Eye (tissue), 1 donor: Measurements from ENCODE around the gene BEND3.
"Not testable (repeated sequence)": the region's sequence is repeated elsewhere in the genome, so short reads cannot be mapped to it uniquely, and the experiment has no call there.

Experiments used
- DNase-seq: peaks from one replicate; pipeline ENCODE4 v3.0.0-alpha.2; 2015

The BEND3 gene

DNA sequence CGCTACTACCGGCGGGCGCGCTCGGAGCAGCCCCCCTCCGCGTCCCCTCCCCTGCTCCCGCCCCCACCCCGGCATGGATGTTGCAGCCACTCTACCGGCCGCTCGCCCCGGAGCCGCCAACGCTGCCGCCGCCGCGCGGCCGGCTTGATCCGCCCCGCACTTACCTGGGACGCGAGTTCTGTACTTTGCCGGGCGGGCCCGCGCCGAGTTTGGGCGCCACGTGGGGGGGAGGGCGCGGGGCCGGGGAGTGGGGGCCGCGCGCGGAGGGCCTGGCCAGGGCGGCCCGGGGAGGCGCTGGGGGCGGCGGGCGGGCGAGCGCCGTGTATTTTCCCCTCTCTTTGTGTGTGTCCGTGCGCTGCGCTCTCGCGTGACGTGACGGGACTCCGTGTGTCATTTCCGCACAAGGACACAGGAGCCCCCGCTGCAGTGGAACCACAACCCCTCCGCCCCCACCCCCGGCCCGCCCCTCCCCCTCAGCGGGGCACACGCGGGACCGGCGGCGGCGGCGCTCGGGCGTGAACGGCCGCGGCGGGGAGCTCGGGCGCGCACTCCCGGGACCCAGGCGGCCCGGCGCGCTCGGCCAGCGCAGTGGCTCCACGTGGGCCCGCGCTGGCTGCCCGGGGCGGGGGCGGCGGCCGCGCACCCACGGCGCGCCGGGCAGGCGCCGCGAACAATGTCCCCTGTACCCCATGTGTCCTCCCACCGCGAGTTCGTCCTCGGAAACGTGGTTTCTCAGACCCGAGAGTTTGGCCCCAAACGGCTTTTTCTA lies at the start of gene BEND3:
Gene BEND3, minus strand, starts transcription at position 590 of the 769 bp plus-strand sequence. CDS start 16,230 bp downstream, outside the sequence.
- DNase-seq: peak; percentile 79

DNA sequence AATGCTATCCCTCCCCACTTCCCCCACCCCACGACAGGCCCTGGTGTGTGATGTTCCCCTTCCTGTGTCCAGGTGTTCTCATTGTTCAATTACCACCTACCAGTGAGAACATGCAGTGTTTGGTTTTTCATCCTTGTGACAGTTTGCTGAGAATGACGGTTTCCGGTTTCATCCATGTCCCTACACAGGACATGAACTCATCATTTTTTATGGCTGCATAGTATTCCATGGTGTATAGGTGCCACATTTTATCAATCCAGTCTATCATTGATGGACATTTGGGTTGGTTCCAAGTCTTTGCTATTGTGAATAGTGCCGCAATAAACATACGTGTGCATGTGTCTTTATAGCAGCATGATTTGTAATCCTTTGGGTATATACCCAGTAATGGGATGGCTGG lies 49.0 kb upstream of the BEND3 start:
- DNase-seq: not testable (repeated sequence)

- no peak for DNase-seq
Observed at GRCh38 chr6:107161521-107161920, 46.2 kb upstream of the BEND3 start.

GRCh38 chr6:107156617-107157016 lies 41.3 kb upstream of the BEND3 start:
- DNase-seq: no peak

- DNase-seq: no peak
Observed at GRCh38 chr6:107154801-107155160, 39.5 kb upstream of the BEND3 start.

DNA sequence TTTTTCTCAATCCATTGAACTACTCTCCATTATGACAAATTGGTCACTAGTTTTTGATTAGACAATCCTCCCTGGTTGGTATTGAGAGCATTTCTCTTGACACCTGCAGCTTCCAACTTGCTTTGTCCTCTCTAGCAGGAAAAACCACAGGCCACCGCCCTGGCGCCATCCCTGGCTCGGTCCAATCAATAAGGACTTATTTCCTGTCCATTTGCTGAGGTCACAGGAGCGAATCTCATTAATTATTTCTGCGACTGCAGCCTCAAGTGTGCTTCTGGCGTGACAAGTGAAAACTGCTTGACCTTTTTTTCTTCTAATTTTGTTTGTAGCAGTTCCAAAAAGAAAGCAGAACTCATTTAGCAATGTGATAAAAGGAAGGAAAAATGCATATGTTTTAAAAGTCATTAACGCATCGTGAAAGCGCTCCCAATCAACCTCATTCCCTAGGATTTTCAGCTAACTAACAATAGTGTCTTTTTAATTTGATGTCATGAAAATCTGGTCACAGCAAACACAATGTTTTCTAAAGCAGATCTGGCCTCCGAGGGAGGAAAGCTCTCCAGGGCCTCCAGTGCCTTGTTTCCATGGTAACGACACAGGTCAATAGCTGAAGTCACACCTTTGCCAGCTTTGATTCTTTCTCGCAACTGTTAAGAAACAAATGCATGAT lies 39.0 kb upstream of the BEND3 start:
- DNase-seq: peak; percentile 87

DNA sequence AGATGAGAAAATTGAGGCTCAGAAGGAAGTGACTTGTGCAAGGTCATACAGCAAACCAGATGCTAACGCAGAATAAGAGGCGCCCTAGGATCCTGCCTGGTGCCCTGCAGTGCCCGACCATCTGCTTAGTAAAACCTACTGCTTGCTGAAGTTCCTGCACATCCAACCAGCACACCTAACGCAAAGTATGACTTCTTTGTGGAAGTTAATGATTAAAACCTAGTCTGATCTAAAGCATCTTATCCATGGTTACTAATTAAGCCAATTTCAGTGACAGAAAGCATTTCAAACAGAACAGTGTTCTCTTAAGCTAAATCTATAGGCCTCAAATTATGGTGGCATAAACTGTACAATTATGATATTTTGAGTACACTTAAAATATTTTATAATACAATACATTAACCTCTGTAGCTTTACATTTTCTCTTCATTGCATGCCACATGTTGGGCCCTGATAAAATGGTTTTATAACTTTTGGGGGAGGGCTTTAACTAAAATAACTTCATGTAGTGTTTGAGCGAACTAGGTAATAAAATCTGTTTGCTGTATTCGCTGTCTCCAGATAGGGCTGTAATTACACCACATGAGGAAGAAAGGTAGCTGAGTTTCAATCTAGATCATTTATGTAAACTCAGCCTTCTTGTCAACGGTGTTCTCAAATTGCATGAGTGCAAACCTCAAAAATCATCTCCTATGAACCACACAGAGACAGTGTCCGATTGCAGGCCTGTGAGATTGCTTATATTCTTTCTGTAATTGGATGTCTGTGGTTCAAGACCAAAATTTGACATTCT lies 37.5 kb upstream of the BEND3 start:
- DNase-seq: no peak

GRCh38 chr6:107144666-107145065 lies 29.4 kb upstream of the BEND3 start:
- no peak for DNase-seq

GRCh38 chr6:107144014-107144413 lies 28.7 kb upstream of the BEND3 start:
- DNase-seq: no peak

GRCh38 chr6:107140581-107140980 lies 25.3 kb upstream of the BEND3 start:
- DNase-seq: no peak

GRCh38 chr6:107136324-107136723 lies 21.0 kb upstream of the BEND3 start:
- DNase-seq: not testable (repeated sequence)

DNA sequence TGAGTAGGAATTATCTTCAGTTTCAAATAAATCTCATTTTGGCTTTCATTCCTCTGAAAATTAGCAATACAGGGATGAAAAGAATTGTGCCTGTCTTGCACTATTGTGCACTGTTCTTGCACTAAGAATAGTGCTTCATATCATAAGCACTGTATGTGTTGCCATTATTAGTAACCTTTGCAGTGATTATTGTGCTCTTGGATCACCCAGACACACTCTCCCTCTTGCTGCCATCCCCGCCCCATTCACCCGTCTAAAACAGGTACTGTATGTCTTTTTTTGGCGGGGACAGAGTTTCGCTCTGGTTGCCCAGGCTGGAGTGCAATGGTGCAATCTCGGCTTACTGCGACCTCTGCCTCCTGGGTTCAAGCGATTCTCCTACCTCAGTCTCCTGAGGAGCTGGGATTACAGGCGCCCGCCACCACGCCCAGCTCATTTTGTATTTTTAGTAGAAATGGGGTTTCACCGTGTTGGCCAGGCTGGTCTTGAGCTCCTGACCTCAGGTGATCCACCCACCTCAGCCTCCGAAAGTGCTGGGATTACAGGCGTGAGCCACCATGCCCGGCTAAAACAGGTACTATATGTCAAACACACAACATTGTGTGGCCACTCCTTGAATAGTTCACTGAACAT lies 19.8 kb upstream of the BEND3 start:
- not testable (repeated sequence) for DNase-seq

GRCh38 chr6:107132330-107132954 lies 17.1 kb upstream of the BEND3 start:
- DNase-seq: peak; percentile 65

GRCh38 chr6:107129370-107129925 lies 14.1 kb upstream of the BEND3 start:
- DNase-seq: no peak

DNA sequence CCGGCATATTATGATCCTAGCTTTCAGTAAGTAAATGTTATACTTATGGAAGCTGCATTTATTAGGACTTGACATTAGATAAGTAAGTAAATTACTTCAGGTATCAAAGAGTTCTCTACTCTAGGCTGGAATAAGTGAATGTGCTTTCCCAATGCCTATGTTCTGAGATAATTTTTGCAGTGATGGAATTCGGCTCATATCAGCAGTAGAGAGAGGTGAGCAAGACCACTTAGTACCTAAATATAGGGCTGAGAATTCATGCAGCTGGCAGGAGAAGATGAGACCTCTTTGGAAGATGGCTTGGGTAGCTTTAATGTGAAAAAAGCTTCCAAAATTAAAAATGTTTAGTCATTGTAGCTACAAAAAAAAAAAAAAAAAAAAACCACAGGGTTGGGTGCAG lies 13.3 kb upstream of the BEND3 start:
- DNase-seq: no peak

- no peak for DNase-seq
Observed at GRCh38 chr6:107128175-107128574, 12.9 kb upstream of the BEND3 start.

GRCh38 chr6:107125771-107126170 lies 10.5 kb upstream of the BEND3 start:
- no peak for DNase-seq

DNA sequence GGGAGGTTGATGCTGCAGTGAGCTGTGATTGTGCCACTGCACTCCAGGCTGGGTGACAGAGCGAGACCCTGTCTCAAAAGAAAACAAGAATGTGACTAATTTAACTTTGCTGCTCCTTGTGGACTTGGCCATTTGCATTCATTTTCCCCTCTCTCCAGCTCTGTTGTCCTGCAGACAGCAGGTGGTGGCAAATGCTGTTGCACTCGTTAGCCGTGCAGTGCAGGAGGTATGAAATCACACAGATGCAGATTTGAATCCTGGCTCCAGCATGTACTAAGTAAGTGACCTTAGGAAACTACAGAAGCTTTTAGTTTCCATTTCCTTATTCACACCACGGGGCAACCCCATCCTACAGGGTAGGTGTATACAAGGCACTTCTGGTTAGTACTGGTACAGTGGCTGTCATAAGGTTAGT lies 9.6 kb upstream of the BEND3 start:
- DNase-seq: no peak

DNA sequence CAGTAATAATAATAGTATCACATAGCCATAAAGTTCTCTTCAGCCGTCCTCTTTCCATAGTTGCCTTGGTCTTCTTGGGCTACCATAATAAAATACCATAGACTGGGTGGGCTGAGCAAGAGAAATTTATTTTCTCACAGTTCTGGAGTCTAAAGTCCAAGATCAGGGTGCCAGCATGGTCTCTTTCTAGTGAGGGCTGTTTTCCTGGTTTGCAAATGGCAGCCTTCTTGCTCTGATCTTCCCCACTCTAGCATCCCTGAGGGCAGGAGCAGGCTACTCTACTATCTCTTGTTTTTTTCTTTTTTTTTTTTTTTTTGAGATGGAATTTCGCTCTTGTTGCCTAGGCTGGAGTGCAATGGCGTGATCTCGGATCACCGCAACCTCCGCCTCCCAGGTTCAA lies 8.2 kb upstream of the BEND3 start:
- no peak for DNase-seq

DNA sequence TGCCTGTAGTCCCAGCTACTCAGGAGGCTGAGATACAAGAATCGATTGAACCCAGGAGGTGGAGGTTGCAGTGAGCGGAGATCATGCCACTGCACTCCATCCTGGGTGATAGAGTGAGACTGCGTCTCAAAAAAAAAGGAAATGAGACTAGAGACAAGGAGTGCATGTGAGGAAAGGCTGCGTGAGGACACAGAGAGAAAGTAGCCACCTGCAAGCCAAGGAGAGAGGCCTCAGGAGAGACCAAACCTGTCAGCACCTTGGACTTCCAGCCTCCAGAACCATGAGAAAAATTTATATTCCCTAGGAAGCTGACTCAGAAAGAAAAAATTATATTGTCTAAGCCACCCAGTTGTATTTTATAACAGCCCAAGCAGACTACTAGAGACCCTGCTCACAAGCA lies 7.4 kb upstream of the BEND3 start:
- no peak for DNase-seq

- no peak for DNase-seq
Observed at GRCh38 chr6:107121964-107122495, 6.7 kb upstream of the BEND3 start.

- no peak for DNase-seq
Observed at GRCh38 chr6:107121266-107121665, 6.0 kb upstream of the BEND3 start.
